ENCODE results near the gene NXT1. TPM values are rescaled to one million over a fixed set of nuclear protein-coding genes. Genes with fewer than 3 reads are reported as not detected.

Gene NXT1
- total RNA-seq, 1 donor from 2014 or later = 34.4 TPM

DNA sequence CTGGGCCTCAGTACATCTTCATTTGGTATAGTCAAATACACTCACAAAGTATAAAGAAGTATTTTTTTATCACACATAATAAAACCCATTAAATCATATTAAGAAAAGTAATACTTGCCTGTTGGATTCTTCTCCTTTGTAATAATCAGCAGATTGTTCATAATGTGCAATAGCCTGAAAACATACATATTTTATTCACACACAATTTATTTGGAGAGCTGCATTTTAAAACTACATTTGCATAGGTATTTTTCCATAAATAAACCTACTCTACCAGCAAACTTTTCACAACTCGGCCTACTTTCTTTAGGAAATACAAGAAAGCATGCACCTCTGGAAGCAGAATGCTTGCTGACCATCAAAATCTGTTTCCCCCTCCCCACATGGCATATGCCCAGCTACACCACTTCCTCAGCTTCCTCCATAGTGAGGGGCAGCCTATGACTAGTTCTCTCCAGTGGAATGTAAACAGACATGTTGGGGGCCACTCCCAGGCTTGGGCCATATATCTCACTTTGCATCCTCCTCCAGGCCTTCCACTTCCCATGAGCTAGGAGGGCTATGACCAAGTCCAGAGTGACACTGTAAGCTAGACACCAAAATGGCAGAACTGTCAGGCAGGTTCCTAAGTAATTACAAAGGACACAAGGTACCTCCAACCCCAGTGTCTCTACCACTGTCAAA is 39.6 kb downstream of the NXT1 start:
- DNase-seq (ENCODE audit: low spot score) = no peak

GRCh38 chr20:23391707-23392310 is 41.2 kb downstream of the NXT1 start:
- DNase-seq (ENCODE audit: low spot score) = no peak

DNA sequence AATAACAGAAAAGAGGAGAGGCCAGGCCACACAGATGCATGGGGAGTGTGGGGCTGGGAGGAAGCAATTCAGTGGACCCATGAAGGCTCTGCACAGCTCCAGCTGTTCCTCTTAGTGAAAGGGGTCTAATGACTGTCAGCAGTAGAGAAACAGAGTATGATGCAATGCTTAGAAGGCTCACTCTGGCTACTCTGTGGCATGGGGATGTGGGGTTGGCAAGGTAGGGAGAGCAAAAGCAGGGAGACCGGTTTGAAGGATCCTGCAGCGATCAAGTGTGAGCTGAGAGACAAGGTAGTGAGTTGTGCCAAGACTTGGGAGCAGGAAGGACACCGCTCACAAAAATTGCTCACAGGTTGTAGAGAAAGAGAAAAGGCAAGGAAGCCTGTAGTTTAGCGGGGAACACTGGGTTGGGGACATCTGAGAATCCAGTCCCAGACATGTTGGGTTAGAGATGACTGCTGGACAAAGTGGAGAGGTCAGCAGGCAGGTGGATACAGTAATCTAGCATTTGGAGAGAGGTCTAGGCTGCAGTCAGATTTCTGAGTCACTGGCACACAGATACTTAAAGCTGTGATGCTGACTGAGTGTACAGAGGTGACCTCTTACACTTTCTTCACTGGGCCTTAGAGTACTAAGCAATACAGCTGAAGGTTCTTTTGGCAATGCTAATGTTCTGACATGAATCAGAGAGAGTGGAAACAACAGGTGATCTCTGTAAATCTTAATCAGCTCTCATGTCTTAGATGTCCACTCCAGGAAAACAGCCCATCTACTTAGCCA is 43.6 kb downstream of the NXT1 start:
- no peak for DNase-seq (ENCODE audit: low spot score)

DNA sequence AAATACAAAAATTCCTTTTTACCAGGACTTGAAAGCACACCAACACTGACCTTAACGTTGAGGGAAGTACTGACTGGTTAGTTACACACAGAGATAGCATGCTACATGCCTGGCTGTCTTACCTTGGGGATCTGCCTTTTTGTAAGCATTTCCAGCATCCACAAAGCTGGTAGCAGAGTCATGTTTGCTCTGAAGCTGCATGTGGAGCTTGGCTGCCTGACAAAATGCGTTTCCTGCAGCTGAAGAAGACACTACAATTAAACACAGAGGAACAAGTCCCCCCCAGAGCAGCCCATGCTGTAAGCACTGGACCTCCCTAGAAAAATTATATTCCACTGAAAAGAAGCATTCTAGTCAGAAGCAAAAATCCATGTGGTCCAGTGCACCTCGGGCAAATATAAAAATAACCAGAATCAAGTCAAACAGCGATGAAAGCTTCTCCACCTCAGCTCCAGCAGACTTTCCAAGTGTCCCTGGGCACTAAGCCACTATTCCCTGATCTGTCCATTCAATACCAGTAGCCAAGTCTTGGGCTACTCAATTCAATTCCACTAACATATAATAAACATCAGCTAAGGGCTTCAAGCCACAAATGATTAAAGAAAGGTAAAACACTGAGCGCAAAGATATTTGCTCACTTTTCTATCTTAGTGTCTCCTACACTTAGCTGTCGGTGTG is 46.5 kb downstream of the NXT1 start:
- DNase-seq (ENCODE audit: low spot score) = no peak

DNA sequence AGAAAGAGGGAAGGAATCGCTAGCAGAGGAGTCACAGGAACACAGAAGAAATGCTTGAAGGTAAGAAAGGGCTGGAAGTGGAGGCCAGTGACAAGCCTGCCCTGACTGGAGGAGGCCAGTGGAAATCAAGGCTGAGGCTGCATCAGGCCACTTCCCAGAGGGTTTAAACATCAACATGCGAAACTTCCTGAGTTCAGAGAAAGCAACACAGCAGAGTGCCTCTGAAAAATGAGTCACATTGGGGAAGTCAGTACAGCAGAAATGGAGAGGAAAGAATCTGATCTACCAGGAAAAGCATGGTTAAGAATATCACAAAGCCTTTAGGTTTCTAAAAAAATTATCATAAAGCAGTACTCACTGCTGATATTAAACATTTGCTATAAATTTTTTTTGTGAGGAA is 47.4 kb downstream of the NXT1 start:
- peak; percentile 39 for DNase-seq (ENCODE audit: low spot score)

DNA sequence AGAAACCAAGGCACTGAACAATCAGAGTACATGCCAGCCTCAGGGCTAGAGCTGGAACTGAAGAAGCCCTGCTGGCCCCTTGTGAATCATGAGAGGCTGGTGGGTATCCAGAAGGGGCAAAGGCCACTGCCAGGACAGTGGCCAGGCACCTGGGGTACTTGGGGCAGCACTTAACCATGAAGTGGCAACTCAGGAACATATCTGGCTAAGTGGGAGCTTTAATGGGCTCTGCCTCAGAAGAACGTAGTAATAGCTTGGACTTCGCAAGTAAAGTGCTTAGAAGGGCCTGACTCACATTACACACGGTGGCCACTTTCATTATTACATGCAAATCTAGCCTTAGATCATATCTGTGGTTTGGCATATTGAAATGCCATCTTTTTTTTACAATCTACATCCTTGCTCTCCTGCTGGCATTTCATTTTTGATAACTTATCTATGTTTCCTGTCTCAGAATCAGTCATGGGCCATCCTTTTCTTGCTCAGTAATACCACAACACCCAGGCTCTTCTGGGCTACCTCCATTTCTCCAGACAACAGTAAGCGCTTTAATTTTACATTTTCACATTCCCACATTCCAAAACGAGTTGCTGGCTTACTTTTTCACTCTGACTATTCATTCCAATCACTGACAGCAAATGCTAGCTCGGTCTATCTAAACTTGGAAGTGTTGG is 49.1 kb downstream of the NXT1 start:
- no peak for DNase-seq (ENCODE audit: low spot score)

- DNase-seq (ENCODE audit: low spot score) = no peak
Observed at GRCh38 chr20:23401051-23401450, 50.5 kb downstream of the NXT1 start.

DNA sequence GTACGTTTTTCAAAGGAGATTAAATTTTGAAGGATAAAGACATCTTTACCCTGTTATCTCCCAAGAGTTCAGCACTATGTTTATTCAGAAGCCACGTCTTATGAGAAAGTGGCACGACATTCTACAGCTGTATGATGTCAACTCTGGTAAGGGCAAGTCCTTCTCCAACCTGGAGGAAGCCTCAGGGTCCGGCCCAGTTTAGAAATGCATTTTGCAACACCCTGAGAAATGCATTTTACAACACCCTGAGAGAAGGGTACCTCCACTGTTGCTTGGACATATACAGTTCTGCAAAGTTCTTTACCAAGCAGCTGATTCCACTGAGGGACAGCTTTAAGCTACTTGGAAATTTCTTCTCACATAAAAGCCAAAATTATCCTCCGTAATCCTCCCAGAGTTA is 53.2 kb downstream of the NXT1 start:
- DNase-seq (ENCODE audit: low spot score) = peak; percentile 78

- DNase-seq (ENCODE audit: low spot score) = no peak
Observed at GRCh38 chr20:23404196-23404595, 53.6 kb downstream of the NXT1 start.

Other genes with a start within 250 kb of the NXT1 start
- 18.1 TPM for gene GZF1, start 11.4 kb downstream of the NXT1 start, total RNA-seq (ENCODE audit: insufficient read depth, low replicate concordance)
- 26.5 TPM for gene NAPB, start 70.7 kb downstream of the NXT1 start, total RNA-seq (ENCODE audit: insufficient read depth, low replicate concordance)
- gene CSTL1, start 88.9 kb downstream of the NXT1 start, total RNA-seq (ENCODE audit: insufficient read depth, low replicate concordance) = not detected
- not detected for gene CST11, start 102.1 kb downstream of the NXT1 start, total RNA-seq (ENCODE audit: insufficient read depth, low replicate concordance)
- gene CST8, start 140.3 kb downstream of the NXT1 start, total RNA-seq (ENCODE audit: insufficient read depth, low replicate concordance) = not detected
- 0.96 TPM for gene CST9L, start 217.7 kb downstream of the NXT1 start, total RNA-seq (ENCODE audit: insufficient read depth, low replicate concordance)

All from umbilical cord (tissue), 2 donors.